Kidney (tissue), 14 donors: ENCODE data around the gene MSI1. TPM values are rescaled to one million over a fixed set of nuclear protein-coding genes. Genes with fewer than 3 reads are reported as not detected.
A peak's percentile ranks its signal among the peaks of the same experiment; 100 is the strongest.

ENCODE experiments used
- DNase-seq, 5 donors: peaks; one replicate each; pipeline ENCODE4 v3.0.0-alpha.2; 2013 to 2020
- FAIRE-seq: peaks from 2 replicates; lab custom pipeline; 2012; peaks lifted over from hg19 to GRCh38; lab: Jason Lieb, UNC
- H3K27ac ChIP-seq, 2 donors: one replicate each; pipeline ENCODE4 v1.7.0; 2013; ENCODE audit warnings: low read depth in 2 of 2, low read length in 2 of 2, inconsistent platforms in 1 of 2
- H3K27me3 ChIP-seq: one replicate; pipeline ENCODE4 v1.7.1; 2013; ENCODE audit warnings: low read length, inconsistent platforms; ENCODE audit not compliant: control insufficient read depth, insufficient read depth
- H3K36me3 ChIP-seq, 3 donors: one replicate each; pipeline versions ENCODE4 v1.7.0 to v1.7.1; 2013; ENCODE audit warnings: low read length in 3 of 3, control low read depth in 1 of 3, inconsistent platforms in 1 of 3; ENCODE audit not compliant: insufficient read depth in 3 of 3, control insufficient read depth in 2 of 3
- H3K4me1 ChIP-seq, 3 donors: one replicate each; pipeline versions ENCODE4 v1.7.0 to v1.7.1; 2013; ENCODE audit warnings: low read length in 3 of 3, inconsistent platforms in 1 of 3, low read depth in 1 of 3; ENCODE audit not compliant: control insufficient read depth in 2 of 3, insufficient read depth in 2 of 3
- H3K4me3 ChIP-seq, 3 donors: one replicate each; pipeline versions ENCODE4 v1.7.0 to v1.8.1; 2013; ENCODE audit warnings: low read length in 3 of 3, control low read depth in 1 of 3, inconsistent platforms in 1 of 3
- H3K9ac ChIP-seq, 3 donors: one replicate each; pipeline versions ENCODE4 v1.7.0 to v1.7.1; 2013; ENCODE audit warnings: low read length in 3 of 3, control low read depth in 1 of 3, inconsistent platforms in 1 of 3
- H3K9me3 ChIP-seq, 3 donors: one replicate each; pipeline versions ENCODE4 v1.7.0 to v1.7.1; 2013; ENCODE audit warnings: low read length in 3 of 3, control low read depth in 1 of 3, inconsistent platforms in 1 of 3; ENCODE audit not compliant: control insufficient read depth in 2 of 3, insufficient read depth in 1 of 3
- intact Hi-C: fragments of 100-400 bp; cut with DNase I; formaldehyde crosslinking; loops from one replicate; pipeline ENCODE4 v1.11.1; 2022
- polyA plus RNA-seq: library from polyadenylated mRNA; stranded (reverse); fragments of 350-450 nt; fragmentation: Illumina TruSeq; extraction: RNeasy Lipid Tissue Mini Kit (QIAGEN cat#74804); gene quantifications from one replicate; pipeline ENCODE4 v1.2.3, GENCODE V29; 2014; ENCODE audit warnings: low read depth, low replicate concordance; ENCODE audit not compliant: insufficient read depth
- total RNA-seq: library from RNA; stranded (reverse); fragmentation: NEBNext Ultra II Directional; extraction: Animal tissue kit (Norgen Biotek cat#: 25700); gene quantifications from one replicate; pipeline ENCODE4 v1.2.1, GENCODE V29; 2021
- TF ChIP-seq, protein P1 (sequence below): IDR thresholded peaks from 3 replicates; pipeline ENCODE4 v1.5.1; 2012; ENCODE audit warnings: mild to moderate bottlenecking, moderate library complexity, borderline replicate concordance; ENCODE audit not compliant: insufficient read depth; ENCODE audit errors: extremely low read depth
- donor health status: control.
- donor health status: control.
- donor health status: control.
- donor health status: control.
- donor health status: control.
- donor health status: DM: yes; HTN: yes; CAD: no.
- donor health status: Normal renal cell carcinoma (clear cell type).

MSI1 gene
- total and polyA plus RNA-seq, 2 donors from 2014 or later: 0.80 to 1.3 TPM

DNA sequence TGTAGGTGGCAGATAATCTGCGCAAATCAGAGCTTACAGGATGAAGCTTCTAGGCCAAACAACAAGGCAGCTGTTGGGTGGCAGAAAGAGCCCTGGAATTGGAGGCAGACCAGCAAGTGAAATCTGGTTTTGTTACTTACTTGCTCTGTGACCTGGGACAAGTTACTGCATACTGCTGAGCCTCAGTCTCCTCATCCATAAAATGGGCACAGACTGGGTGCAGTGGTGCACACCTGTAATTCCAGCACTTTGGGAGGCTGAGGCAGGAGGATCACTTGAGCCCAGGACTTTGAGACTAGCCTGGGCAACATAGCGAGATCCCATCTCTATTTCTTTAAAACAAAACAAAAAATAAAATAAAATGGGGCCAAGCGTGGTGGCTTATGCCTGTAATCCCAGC lies 37.6 kb upstream of the MSI1 start:
- FAIRE-seq (no peak), DNase-seq (no peak)
- TF ChIP-seq, protein P1, sequence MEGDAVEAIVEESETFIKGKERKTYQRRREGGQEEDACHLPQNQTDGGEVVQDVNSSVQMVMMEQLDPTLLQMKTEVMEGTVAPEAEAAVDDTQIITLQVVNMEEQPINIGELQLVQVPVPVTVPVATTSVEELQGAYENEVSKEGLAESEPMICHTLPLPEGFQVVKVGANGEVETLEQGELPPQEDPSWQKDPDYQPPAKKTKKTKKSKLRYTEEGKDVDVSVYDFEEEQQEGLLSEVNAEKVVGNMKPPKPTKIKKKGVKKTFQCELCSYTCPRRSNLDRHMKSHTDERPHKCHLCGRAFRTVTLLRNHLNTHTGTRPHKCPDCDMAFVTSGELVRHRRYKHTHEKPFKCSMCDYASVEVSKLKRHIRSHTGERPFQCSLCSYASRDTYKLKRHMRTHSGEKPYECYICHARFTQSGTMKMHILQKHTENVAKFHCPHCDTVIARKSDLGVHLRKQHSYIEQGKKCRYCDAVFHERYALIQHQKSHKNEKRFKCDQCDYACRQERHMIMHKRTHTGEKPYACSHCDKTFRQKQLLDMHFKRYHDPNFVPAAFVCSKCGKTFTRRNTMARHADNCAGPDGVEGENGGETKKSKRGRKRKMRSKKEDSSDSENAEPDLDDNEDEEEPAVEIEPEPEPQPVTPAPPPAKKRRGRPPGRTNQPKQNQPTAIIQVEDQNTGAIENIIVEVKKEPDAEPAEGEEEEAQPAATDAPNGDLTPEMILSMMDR: no peak
- Histone ChIP-seq H3K4me3 (no peak overlapping the region), H3K27ac (no peak overlapping the region), H3K27me3 (no peaks in the 10 kb centered on the region), H3K4me1 (no peaks in the 10 kb centered on the region), H3K9me3 (no peaks in the 10 kb centered on the region), H3K9ac (no peak overlapping the region), H3K36me3 (no peaks in the 10 kb centered on the region)
- intact Hi-C loops: no loop called here

DNA sequence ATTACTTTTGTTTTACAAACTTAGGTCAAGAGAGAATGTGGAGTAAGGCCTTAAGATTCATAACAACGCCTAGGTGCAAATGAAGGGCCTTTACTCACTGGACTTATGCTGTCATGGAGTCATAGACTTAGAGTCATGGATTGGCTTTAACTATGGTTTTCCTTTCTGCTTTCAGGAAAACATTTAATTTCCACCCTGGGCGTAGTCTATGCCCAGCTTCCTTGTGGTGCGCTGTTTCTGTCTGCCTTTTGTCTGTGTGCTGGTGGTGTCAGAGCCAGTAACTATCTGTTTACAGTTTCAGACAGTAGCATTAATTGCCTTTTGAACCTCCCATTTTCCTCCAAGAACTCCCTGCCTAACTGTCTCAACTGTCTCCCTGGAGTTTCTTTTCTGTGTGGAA lies 37.1 kb upstream of the MSI1 start:
- TF ChIP-seq, protein P1: no peak
- FAIRE-seq: no peak
- Histone ChIP-seq H3K9ac (no peak overlapping the region), H3K4me3 (no peak overlapping the region), H3K9me3 (no peaks in the 10 kb centered on the region), H3K27ac (no peak overlapping the region), H3K27me3 (no peaks in the 10 kb centered on the region), H3K4me1 (no peaks in the 10 kb centered on the region), H3K36me3 (no peaks in the 10 kb centered on the region)
- DNase-seq: peak in 1 of 5 donors; percentile 30
- intact Hi-C loops: no loop called here

DNA sequence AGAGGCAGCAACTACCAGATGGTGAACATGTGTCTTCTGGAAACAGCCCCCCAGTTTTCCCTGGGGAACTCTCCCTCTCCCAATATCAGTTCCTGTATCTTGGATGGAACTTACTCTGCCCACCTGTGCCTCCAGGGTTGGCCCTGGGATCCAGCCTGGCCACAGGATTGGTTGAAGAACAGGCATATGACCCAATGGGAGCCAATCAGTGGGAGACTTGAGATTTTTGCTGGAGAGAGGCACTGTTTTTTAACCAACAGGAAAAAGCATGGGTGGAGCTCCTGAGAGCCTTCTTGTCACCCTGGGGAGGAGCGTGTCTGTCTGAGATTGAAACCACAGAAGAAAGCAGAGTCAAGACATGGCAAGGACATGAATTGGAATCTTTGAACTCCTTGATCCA lies 35.3 kb upstream of the MSI1 start:
- Histone ChIP-seq H3K27me3 (no peaks in the 10 kb centered on the region), H3K4me3 (no peak overlapping the region), H3K27ac (no peak overlapping the region), H3K9me3 (no peaks in the 10 kb centered on the region), H3K9ac (no peak overlapping the region), H3K36me3 (no peaks in the 10 kb centered on the region), H3K4me1 (no peaks in the 10 kb centered on the region)
- FAIRE-seq (no peak), DNase-seq (no peak)
- TF ChIP-seq, protein P1: no peak
- intact Hi-C loops: no loop called here

DNA sequence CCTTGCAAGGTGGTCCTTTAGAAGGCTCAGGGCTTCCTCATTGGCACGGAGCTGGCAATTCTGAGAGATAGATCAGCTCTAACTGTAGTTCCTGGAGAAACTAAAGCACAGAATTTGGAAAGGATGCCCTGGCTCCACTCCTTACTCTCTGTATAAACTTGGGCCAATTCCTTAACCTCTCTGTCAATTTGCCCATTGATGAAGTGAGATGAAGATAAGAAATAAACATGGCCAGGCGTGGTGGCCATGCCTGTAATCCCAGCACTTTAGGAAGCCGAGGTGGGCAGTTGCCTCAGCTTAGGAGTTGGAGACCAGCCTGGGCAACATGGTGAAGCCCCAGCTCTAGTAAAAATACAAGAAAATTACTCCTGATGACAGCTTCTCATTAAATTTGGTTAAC lies 34.9 kb upstream of the MSI1 start:
- FAIRE-seq (no peak), DNase-seq (no peak)
- Histone ChIP-seq H3K36me3 (no peaks in the 10 kb centered on the region), H3K27me3 (no peaks in the 10 kb centered on the region), H3K4me3 (no peak overlapping the region), H3K9ac (no peak overlapping the region), H3K4me1 (no peaks in the 10 kb centered on the region), H3K9me3 (no peaks in the 10 kb centered on the region), H3K27ac (no peak overlapping the region)
- intact Hi-C loops: no loop called here
- TF ChIP-seq, protein P1: no peak
